Non-pigmented ciliary epithelial cell (primary cell): Measurements from ENCODE around the gene EML5.

Source experiments
- DNase-seq: peaks from one replicate; pipeline ENCODE4 v3.0.0-alpha.2; 2010; ENCODE audit warnings: low read depth

Gene EML5

DNA sequence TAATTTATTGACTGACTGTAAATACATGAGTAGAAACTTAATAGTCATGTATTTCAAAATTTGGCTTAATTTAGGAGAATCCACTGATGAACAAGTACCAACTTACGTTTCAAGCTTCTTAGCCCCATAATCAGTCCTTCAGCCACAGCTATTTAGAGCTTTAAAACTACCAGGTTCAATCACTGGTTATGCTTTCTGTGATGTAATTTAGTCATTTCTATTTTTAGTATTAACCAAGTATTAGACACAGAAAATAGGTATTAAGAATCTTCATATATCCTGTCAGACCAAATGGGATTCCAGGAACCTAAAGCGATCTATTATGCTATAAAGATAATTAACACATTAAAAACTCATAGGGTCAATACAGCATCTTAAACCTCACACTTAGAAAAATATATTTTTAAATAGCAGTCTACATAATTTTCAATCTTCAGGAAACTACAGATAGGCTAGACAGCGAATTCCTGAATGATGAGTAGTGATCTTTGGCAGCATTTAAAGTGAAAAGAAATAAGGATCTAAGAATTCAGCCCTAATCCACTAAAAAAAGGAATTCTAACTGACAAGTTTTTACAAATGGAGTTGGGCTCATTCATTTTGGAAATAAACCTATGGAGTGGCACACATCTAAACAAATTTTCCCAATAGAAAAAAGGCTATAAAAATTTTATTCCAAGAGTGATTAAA lies 178.4 kb downstream of the EML5 start:
- peak; percentile 50 for DNase-seq

DNA sequence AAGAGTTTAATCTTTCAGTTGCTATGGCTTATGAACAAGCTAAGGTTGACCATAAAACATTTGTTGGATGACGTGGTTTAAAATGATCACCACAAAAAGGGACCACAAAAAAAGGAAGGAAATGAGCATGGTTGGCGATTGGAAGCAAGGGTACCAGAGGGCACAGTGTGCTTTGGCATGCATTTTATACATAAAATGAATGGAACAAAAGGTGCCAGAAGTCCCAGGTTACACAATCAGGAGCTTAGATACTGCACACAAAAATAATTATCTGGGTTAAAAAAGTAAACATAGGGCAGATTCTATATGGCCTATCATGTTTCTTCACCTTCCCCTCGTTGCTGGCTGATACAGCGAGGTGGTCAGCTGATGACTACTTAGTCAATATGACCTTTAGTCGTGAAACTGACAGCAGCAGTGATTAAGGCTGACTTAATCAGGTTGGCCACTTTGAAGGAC lies 179.2 kb downstream of the EML5 start:
- peak; percentile 50 for DNase-seq

DNA sequence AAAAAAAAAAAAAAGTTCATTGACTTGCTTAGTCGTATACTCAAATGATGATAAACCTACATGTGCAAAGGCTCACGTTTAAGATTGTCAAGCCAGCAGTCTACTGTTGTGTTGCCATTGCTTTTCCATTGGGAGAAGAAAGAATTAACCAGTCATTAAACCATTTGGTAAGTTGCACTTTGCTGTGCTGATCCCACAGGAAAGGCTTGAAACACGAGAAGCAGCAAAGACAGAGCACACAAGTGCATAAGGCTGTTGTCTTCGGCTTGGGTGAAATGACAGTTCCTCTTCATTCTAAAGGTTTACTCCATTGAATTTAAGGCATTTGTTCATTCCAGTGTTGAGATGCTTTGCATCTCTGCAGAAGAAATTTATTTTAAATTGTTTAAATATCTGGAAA lies 179.8 kb downstream of the EML5 start:
- no peak for DNase-seq

DNA sequence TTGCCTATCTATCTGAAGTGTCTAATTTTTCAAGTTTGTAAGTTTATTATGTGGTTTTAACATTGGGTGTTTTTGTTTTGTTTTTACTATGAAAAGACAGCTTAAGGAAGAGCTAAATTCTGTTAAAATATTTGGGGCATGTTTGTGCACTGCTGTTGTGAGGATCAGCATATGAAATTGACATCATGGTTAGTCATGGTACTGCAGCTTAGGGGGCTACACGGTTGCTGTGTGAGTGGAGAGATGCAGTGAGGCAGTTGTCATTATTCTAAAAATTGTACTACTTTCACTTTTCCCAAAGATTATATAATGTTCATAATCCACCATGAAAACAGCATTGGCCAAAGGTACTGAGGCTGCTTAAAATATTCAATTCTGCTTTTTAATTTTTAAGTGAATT lies 180.9 kb downstream of the EML5 start:
- DNase-seq: no peak

DNA sequence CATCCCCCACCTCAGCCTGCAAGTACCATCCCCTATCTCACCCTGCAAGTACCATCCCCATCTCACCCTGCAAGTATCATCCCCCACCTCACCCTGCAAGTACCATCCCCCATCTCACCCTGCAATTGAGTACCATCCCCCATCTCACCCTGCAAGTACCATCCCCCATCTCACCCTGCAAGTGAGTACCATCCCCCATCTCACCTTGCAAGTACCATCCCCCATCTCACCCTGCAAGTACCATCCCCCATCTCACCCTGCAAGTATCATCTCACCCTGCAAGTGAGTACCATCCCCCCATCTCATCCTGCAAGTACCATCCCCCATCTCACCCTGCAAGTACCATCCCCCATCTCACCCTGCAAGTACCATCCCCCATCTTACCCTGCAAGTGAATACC lies 184.9 kb downstream of the EML5 start:
- no peak for DNase-seq

DNA sequence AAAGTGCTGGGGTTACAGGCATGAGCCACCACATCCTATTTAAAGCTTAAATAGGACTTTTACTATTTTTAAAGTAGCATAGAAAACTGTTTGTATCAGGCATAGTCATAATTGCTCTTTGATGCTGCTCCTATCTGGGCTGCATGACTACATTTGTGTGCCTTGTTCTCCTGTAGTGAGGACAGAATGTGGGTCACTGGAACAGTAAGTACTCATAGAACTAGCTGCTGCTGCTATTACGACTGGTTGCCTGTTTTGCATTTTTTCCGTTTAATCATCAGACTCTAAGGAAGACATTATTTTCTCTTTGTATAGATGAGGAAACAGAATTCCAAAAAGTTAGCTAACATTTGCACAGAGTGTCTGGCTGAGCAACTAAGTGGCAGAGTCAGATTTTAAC lies 187.2 kb downstream of the EML5 start:
- DNase-seq: no peak

DNA sequence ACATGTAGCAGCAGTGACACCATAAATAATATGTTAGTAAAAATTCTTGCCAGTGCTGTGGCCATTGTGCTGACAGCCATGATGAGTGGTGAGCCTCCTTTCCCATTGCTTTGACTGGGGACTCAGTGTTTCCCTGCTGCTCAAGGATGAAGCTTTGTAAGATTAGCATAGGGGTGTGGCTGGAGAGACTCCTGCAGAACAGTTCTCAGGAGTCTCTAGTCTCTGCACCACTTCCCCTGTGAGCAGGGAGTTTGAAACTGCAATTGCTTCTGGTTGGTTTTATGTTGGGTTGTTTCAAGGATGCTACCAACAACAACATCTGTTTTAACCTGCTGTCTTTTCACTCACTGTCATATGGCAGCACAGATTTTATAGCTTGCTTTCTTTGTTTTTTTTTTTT lies 188.5 kb downstream of the EML5 start:
- no peak for DNase-seq

DNA sequence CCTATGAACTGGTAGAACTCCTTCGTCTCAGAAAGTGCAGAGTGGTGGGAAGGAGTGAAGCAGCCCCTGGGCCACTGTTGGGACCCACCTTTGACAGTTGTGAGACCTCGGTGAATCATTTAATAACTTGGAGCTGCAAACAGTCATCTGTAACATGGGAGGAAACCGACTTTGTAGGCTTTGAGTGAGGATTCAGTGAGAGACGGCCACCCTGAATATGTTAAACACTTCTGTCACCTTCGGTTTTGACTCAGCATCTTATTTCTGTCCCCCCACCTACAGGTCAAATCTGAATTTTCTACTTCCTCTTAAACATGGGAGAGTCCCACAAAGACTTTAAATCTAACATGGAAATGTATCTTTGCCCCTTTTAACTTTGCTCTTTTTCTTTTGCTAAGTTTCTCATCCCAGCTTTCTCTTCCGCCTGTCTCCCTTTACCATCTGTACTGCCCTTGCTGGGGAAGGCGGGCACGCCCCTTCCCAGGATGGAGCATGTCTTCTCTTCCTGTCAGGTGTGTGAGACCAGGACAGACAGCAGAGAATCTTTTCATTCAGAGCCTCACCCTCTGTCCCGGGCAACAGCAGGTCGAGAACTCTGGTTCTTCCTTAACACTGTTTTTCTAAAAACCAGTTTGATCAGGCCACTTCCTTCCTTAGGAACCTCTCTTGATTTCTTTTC lies 192.9 kb downstream of the EML5 start:
- no peak for DNase-seq

DNA sequence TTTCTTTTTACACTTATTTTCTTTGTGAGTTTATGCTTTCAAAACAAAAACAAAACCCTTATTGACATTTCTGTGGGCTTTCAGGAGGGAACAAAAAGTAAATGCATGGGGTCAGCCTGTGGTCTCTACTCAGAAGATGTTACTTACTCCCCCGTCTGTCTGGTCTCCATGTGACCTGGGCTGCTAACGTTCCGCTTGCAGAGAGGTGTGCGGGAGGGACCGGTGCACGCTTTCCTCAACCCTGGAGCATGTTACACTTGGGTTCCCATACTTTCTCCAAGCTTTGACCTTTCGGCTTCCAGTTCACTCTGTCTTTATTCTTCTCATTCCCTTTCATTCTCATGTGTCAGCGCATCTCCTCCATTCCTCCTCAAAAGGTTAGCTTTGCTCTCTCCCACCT lies 193.4 kb downstream of the EML5 start:
- DNase-seq: no peak

DNA sequence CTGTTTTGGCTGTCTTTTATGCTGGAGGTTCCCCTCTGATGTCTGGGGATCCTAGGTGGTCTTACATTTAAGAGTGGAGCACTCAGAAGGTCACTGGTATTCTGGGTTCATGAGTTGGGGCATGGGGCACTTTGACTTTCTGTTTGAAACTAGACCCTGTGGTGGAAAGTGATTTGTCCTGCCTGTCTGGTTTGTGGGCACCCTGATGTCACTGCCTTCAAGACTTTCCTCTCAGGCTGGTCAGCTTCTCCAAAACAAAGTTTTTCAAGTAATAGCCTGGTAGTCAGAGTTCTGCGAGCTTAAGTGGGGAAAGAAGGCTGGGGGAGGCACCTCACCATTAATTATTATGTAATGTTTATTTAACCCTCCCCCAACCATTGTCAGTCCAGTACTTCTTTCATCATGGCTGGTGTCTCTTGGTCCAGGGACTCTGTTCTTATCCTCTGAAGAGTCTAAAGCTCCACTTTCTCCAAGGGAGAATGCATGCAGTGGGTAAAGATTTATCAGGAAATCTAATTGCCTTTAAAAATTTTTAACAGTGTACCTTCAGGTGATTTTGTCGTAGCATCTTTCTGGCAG lies 194.6 kb downstream of the EML5 start:
- no peak for DNase-seq

DNA sequence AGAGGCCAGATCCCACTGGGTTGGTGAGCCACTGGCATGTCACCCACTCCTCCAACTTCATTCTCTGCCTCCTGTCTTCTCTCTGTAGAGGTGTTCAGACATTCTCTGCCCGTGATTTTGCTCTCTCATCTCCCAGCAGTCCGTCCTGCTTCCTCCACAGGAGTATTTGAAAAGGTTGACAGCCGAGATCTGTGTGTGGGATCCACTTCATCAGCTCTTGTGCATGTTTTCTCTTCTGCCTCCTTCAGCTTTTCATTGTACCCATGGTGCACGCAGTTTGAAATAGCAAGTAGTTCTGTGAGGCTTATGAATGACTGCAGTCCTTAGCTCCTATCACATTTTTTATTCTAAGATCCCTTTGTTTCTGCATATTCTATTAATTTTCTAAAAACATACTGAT lies 195.2 kb downstream of the EML5 start:
- no peak for DNase-seq

DNA sequence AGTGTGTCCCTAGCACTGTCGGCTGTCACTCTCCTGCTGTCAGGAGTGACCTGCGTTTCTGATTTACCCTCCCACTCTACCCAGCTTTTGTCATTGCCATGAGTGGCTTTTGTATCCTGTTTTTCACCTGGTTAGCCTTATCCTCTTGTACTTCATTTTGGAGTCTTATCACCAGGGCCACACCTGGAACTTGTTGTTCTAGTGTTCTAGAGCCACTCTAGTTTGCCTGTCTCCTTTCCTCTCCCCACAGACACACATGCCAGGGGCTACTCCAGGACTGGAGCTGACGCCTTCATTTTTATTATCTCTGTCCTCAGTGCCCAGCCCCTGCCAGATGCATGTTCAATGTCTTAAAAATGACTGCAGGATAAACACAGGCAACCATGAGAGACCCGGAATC lies 195.7 kb downstream of the EML5 start:
- no peak for DNase-seq

DNA sequence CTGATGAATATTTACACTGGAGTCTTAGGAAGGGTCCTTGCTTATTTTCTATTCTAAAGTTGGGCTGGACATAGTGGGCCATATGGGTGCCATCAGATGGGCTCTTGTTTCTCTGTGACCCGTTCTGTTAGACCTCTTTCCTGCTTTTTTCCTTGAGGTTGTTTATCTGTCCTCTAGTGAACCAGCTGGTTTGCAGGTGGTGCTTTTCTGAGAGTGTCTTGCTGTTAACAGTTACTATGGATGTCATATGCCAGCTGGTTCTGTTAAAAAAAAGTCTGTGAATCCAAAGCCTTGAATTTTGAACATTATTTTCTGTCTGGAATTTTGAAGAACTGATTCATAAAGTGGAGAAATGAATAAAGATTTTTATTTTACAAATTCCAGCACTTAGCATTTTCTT lies 200.7 kb downstream of the EML5 start:
- no peak for DNase-seq

DNA sequence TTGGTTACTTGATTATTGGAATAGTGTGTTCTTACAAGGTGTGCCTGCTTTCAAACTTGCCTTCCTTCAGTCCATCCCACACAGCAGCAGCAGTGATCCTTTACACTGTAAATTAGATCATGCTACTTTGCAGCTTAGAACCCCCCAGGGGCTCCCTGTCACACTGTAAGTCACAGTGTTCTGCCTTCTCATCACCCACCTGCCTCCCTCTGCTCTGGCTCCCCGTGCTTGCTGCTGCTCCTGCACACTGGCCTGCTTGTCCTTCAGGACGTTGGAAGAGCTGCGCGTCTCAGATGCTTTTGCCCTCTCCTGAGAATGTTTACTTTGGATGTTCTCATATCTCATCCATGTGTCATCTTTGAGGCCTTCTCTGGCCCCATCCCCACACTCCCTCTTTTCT lies 202.6 kb downstream of the EML5 start:
- no peak for DNase-seq

DNA sequence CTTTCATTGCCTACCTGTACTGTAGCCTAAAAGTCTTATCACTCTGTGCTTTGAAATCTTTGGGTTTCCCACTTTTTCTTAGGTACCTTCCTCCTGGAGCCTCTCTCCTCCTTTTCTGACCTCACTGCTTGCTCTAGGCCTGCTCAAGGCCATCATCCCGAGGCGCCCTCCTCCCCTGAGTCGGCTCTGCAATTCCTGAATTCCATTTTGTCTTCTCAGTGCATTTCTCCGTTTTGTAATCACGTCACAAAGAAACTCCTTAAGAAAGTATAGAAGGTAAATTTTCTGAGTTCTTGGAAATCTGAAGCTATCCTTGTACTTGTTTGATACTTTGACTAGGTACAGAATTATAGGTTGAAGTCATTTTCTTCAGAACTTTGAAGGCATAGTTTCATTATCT lies 204.7 kb downstream of the EML5 start:
- no peak for DNase-seq

DNA sequence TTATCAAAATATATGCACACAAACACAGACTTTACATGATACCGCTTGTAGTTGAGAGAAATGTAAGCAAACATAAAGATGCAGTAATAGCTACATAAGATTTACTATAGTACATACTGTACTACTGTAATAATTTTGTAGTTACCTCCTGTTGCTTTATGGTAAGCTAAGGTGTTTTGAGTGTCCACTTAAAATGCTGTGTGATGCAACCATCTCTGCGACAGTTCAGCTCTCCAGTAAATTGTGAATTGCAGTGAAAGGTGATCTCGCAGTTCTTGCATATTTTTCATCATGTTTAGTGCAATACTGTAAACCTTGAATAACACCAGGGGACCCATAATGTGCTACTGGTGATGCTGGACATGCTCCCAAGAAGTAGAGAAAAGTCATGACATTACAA lies 208.3 kb downstream of the EML5 start:
- DNase-seq: no peak

DNA sequence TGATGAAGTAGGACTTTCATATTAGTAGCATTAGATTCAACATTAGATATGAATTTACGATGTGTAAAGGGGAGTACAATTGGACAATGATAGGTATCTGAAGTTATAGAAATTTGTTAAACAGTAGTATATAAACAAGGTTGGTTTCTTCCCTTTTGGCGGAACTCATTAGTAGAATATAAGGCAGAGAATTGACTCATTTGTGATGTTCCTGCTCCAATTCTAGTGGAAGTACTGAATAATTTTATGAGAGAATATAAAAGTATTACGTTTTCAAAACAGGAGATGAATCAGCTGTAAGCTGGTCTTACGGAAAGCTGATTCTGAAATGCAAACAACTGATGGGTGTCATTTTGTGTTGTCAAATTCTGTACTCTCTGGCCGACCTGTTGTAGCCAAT lies 216.5 kb downstream of the EML5 start:
- DNase-seq: no peak

DNA sequence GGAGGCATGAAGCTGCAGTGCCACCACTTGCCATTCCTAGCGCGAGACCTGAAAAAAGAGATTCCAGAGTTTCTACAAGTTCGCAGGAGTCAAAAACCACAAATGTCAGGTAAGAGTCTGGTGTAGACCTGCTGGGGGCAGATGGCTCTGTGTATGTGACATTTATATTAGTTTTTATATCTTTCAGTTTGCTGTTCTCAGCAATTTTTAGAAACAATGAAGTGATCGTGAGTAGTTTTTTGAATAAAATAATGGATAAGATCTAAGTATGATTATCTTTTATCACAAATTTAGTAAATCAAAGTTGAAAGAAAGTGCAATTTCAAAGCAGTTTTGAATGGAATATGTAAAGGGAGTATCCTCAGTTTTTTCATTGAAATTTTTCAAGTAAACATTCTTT lies 220.6 kb downstream of the EML5 start:
- DNase-seq: no peak

DNA sequence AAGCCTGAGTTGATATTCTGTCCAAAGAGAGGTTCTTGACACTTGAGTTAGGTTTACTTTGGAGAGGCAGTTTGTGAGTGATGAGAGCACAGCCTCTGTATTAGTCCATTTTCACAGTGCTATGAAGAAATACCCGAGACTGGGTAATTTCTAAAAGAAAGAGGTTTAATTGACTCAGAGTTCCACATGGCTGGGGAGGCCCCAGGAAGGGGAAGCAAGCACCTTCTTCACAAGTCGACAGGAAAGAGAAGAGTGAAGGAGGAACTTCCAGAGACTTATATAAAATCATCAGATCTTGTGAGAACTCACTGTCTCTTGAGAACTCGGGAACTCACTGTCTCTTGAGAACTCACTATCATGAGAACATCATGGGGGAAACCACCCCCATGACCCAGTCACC lies 224.6 kb downstream of the EML5 start:
- no peak for DNase-seq

DNA sequence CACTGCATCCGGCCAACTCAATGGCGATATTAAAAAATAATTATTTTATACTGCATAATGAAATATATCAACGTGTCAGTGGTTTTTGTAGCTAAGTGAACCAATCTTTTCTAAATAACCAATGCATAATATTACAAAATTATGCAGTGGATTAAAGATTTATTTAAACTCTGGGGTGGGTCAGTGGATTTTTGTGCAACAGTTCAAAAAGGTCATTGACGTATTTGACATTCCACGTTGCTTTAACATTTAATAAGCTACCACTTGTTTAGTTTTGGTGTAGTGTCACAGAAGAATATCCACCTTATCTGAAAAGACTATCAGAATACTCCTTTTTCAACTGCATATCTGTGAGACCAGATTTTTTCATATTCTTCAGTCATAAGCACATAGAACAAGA lies 227.3 kb downstream of the EML5 start:
- no peak for DNase-seq

DNA sequence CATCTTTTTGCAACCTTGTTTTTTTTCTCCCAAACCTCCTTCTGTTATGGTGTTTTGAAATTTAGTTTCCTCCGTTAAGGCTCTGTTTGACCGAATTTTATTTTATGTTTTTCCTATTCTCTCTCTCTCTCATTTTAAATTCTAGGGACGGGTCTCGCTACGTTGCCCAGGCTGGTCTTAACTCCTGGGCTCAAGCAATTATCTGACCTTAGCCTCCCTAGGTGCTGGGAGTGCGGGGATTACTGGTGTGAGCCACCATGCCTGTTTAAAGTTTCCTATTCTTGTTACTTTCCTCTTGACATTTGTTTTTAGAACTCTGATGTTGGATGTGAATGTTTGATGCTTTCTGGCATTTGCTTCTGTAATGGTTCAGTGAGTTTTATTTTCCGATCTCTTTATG lies 228.9 kb downstream of the EML5 start:
- DNase-seq: no peak

DNA sequence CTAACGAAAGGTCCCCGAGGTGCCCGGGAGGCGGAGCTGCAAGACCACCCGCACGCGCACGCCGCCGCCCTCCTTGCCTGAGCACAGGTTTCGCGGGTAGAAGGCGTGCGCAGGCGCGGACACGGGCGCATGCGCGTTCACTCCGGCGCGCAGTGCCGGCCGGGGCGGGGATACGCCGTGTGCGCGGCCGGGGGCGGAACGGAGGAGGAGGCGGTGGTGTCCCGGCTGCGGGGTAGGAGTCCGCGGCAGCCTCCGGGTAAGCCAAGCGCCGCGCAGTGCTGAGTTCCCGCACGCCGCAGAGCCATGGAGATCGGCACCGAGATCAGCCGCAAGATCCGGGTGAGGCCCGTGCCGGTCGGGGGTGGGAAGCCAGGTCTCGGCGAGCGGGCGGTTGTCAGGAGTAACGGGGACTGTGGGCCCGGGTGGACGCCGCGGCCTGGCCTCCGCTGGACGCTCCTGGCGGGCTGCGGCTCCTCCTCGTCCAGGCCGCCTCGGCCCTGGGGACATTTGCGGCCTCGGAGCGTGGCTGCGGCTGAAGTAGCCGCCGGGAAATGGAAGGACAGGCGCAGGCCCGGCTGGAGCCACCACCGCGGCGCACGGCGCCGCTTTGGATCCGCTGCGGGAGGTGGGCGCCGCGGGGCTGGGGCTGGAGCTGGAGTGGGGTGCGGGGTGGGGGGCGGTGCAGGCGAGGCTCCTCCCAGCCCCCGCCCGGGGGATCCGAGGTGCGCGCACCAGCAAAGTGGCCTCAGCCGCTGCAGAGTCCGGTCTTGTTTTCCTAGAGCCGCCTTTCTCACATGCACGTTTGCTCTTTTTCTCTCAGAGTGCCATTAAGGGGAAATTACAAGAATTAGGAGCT lies 229.7 kb downstream of the EML5 start, which contains the start of gene ZC3H14:
ZC3H14 (plus strand) TSS at position 207 of the 856 bp plus-strand sequence; CDS start at position 304, 97 bp downstream.
- no peak for DNase-seq

DNA sequence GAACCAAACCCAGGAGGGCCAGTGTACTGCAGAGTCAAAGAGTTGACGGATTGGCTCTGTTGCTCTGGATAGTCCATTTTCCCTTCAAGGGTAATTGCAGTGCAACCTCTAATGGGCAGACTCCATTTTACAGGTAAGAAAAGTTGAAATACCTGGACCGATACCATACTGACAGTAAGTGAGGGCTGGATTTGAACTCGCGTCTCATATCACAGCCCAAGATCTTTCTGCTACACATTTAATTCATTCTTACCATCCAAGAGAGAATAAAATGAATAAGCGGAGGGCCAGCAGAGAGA lies 230.3 kb downstream of the EML5 start:
- DNase-seq: no peak
